Fibroblast of lung (primary cell): ENCODE measurements around the gene PPRC1. TPM values are rescaled to one million over a fixed set of nuclear protein-coding genes. Genes with fewer than 3 reads are reported as not detected.

ENCODE experiments used
- DNase-seq, 2 donors: peaks; one replicate each; pipeline versions ENCODE4 v3.0.0 to v3.0.0-alpha.2; 2010; ENCODE audit warnings: low read depth in 2 of 2
- H2AFZ ChIP-seq: 2 replicates; pipeline ENCODE4 v1.5.1; 2012; ENCODE audit warnings: low read length, control low read depth, inconsistent platforms
- H3K27ac ChIP-seq: 2 replicates; pipeline ENCODE4 v1.5.1; 2011; ENCODE audit warnings: low read length, control low read depth; ENCODE audit not compliant: insufficient read depth
- H3K27me3 ChIP-seq: 2 replicates; pipeline ENCODE4 v1.5.1; 2011; ENCODE audit warnings: mild to moderate bottlenecking, low read length; ENCODE audit not compliant: control insufficient read depth, insufficient read depth
- H3K36me3 ChIP-seq: 2 replicates; pipeline ENCODE4 v1.5.1; 2011; ENCODE audit warnings: low read length; ENCODE audit not compliant: control insufficient read depth, insufficient read depth
- H3K4me1 ChIP-seq: 2 replicates; pipeline ENCODE4 v1.5.1; 2011; ENCODE audit warnings: low read length; ENCODE audit not compliant: control insufficient read depth, insufficient read depth; ENCODE audit errors: extremely low read depth
- H3K4me2 ChIP-seq: 2 replicates; pipeline ENCODE4 v1.5.1; 2011; ENCODE audit warnings: low read length, control low read depth; ENCODE audit not compliant: insufficient read depth; ENCODE audit errors: extremely low read depth
- H3K4me3 ChIP-seq, 4 experiments: fragments of 200-600 bp in 1 of 4; sonication (generic) in 1 of 4; replicated peaks in 1 of 4; 2 replicates each; pipeline ENCODE4 v1.5.1; 2011 to 2016; ENCODE audit warnings: low read length in 4 of 4, low read depth in 3 of 4, mild to moderate bottlenecking in 3 of 4, control low read depth in 2 of 4, inconsistent platforms in 1 of 4, mixed read lengths in 1 of 4; ENCODE audit not compliant: insufficient read depth in 1 of 4; ENCODE audit errors: control extremely low read depth in 1 of 4
- H3K79me2 ChIP-seq: 2 replicates; pipeline ENCODE4 v1.5.1; 2012; ENCODE audit warnings: mild to moderate bottlenecking, low read length, inconsistent platforms; ENCODE audit not compliant: control insufficient read depth, insufficient read depth
- H3K9ac ChIP-seq: 2 replicates; pipeline ENCODE4 v1.5.1; 2011; ENCODE audit warnings: mild to moderate bottlenecking, low read length, control low read depth; ENCODE audit not compliant: insufficient read depth
- H3K9me3 ChIP-seq: 2 replicates; pipeline ENCODE4 v1.5.1; 2012; ENCODE audit warnings: low read depth, low read length; ENCODE audit not compliant: control insufficient read depth, insufficient read depth
- H4K20me1 ChIP-seq: 2 replicates; pipeline ENCODE4 v1.5.1; 2011; ENCODE audit warnings: low read length; ENCODE audit not compliant: control insufficient read depth, insufficient read depth; ENCODE audit errors: extremely low read depth
- EZH2 ChIP-seq: IDR thresholded peaks from 2 replicates; pipeline ENCODE4 v1.5.1; 2012; ENCODE audit warnings: low read length, control low read depth, mild to moderate bottlenecking; ENCODE audit errors: missing control alignments
- polyA plus RNA-seq, 2 donors: library from polyadenylated mRNA; depleted of rRNA in 1 of 2; stranded (reverse) in 1 of 2; unstranded in 1 of 2; fragments of >200 nt; gene quantifications; 2 replicates each; pipeline ENCODE4 v1.2.1, GENCODE V29; 2011 to 2012; ENCODE audit warnings: missing spikeins in 1 of 2
- total RNA-seq: library from RNA; depleted of rRNA; stranded (reverse); fragments of >200 nt; gene quantifications from 2 replicates; pipeline ENCODE4 v1.2.1, GENCODE V29; 2014
- TF ChIP-seq, protein P1 (sequence below), 2 donors: IDR thresholded peaks in 1 of 2; conservative IDR thresholded peaks in 1 of 2; 1 replicate in 1 of 2; 2 replicates in 1 of 2; pipeline ENCODE4 v1.5.1; 2011 to 2012; ENCODE audit warnings: low read length in 2 of 2, control low read depth in 1 of 2, inconsistent platforms in 1 of 2, low read depth in 1 of 2, mild to moderate bottlenecking in 1 of 2

Gene PPRC1
- total and polyA plus RNA-seq, 2 donors (not counting 1 experiment from before 2014, with no cell fraction given), result 9.9 to 13.5 TPM

DNA sequence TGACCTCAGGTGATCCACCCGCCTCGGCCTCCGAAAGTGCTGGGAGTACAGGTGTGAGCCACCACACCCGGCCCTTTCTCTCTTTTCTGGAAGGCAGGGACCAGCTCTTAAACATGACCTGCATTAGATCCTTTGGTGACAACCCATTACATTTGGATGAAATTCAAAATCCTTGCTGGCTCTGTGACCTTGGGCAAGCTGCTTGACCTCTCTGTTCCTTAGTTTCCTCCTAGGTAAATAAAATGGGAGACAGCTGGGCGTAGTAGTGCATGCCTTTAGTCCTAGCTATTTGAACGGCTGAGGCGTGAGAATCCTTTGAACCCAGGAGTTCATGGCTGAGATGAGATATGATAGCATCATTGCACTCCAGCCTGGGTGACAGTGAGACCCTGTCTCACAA, 36.4 kb upstream of the PPRC1 start:
- Histone ChIP-seq H3K36me3 (no peaks in the 10 kb centered on the region), H3K27me3 (no peaks in the 10 kb centered on the region), H4K20me1 (no peaks in the 10 kb centered on the region), H3K9ac (no peak overlapping the region), H3K4me2 (no peak overlapping the region), H3K9me3 (no peaks in the 10 kb centered on the region), H2AFZ (no peak overlapping the region), H3K4me1 (no peaks in the 10 kb centered on the region), H3K79me2 (no peaks in the 10 kb centered on the region), H3K27ac (no peak overlapping the region), H3K4me3 (no peak overlapping the region)
- no peak for TF ChIP-seq EZH2
- TF ChIP-seq, protein P1, sequence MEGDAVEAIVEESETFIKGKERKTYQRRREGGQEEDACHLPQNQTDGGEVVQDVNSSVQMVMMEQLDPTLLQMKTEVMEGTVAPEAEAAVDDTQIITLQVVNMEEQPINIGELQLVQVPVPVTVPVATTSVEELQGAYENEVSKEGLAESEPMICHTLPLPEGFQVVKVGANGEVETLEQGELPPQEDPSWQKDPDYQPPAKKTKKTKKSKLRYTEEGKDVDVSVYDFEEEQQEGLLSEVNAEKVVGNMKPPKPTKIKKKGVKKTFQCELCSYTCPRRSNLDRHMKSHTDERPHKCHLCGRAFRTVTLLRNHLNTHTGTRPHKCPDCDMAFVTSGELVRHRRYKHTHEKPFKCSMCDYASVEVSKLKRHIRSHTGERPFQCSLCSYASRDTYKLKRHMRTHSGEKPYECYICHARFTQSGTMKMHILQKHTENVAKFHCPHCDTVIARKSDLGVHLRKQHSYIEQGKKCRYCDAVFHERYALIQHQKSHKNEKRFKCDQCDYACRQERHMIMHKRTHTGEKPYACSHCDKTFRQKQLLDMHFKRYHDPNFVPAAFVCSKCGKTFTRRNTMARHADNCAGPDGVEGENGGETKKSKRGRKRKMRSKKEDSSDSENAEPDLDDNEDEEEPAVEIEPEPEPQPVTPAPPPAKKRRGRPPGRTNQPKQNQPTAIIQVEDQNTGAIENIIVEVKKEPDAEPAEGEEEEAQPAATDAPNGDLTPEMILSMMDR (conservative IDR thresholded peaks at IDR 0.05 in 1 of 2, IDR thresholded peaks at IDR 0.05 in 1 of 2; ENCODE audit: low read depth in 1 of 2, low read length in 2 of 2), result no peak
- no peak for DNase-seq

DNA sequence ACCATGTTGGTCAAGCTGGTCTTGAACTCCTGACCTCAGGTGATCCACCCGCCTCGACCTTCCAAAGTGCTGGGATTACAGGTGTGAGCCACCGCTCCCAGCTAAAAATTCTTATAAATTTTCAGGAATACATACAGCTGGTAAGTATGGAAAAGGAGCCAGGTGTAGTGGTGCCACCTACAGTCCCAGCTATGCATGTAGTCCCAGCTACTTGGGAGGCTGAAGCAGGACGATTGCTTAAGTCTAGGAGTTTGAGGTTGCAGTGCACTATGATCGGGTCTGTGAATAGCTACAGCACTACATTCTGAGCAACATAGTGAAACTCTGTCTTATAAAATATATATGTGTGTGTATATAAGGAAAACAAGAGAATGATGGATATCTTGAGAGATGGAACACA, 31.7 kb upstream of the PPRC1 start:
- no peak overlapping the region for H3K27ac ChIP-seq
- H3K27me3 ChIP-seq, result no peaks in the 10 kb centered on the region
- no peaks in the 10 kb centered on the region for H3K4me1 ChIP-seq
- H2AFZ ChIP-seq, result no peak overlapping the region
- H3K36me3 ChIP-seq, result peaks cover 4% of the 10 kb centered on the region
- H4K20me1 ChIP-seq, result no peaks in the 10 kb centered on the region
- H3K9ac ChIP-seq, result no peak overlapping the region
- TF ChIP-seq, protein P1 (conservative IDR thresholded peaks at IDR 0.05 in 1 of 2, IDR thresholded peaks at IDR 0.05 in 1 of 2; ENCODE audit: low read depth in 1 of 2, low read length in 2 of 2), result no peak
- TF ChIP-seq EZH2, result no peak
- no peaks in the 10 kb centered on the region for H3K79me2 ChIP-seq
- no peaks in the 10 kb centered on the region for H3K9me3 ChIP-seq
- no peak overlapping the region for H3K4me2 ChIP-seq
- H3K4me3 ChIP-seq, result no peak overlapping the region
- DNase-seq, result no peak

DNA sequence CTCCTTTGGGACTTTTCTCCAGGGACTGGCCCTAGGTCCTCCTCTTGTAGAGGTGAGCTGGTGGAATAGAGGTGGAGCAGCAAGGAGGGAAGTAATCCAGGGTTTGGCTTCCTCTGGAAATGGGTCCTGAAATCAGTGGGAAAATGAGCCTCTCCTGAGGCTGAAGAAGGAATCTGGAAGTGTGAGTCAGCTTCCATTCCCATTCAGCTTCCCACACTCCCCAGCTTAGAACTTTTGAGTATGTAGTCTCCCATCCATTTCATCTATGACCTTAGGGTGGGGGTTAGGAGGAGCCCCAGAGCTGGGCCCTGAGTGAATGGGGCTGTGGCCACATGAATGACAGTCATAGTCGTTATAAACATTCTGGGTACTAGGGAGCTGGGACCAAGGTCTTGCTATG, 30.4 kb upstream of the PPRC1 start:
- H3K36me3 ChIP-seq, result peaks cover 8% of the 10 kb centered on the region
- H4K20me1 ChIP-seq, result no peaks in the 10 kb centered on the region
- TF ChIP-seq, protein P1 (conservative IDR thresholded peaks at IDR 0.05 in 1 of 2, IDR thresholded peaks at IDR 0.05 in 1 of 2; ENCODE audit: low read depth in 1 of 2, low read length in 2 of 2), result no peak
- no peak for TF ChIP-seq EZH2
- H3K9ac ChIP-seq, result no peak overlapping the region
- DNase-seq, result no peak
- H3K4me3 ChIP-seq, result no peak overlapping the region
- H3K79me2 ChIP-seq, result no peaks in the 10 kb centered on the region
- H3K27me3 ChIP-seq, result no peaks in the 10 kb centered on the region
- no peak overlapping the region for H2AFZ ChIP-seq
- no peaks in the 10 kb centered on the region for H3K9me3 ChIP-seq
- no peak overlapping the region for H3K27ac ChIP-seq
- H3K4me1 ChIP-seq, result no peaks in the 10 kb centered on the region
- no peak overlapping the region for H3K4me2 ChIP-seq
